K562 (cell line): Measurements from ENCODE around the gene NOSTRIN. TPM values are rescaled to one million over a fixed set of nuclear protein-coding genes. Genes with fewer than 3 reads are reported as not detected.
A peak's percentile ranks its signal among the peaks of the same experiment; 100 is the strongest.

Experiments
- ARNT ChIP-seq, 2 experiments: fragments of 450-650 bp; IDR thresholded peaks; 2 replicates each; pipeline ENCODE4 v1.6.1; 2016; ENCODE audit warnings: mild to moderate bottlenecking in 1 of 2
- ERF ChIP-seq: fragments of 450-650 bp; formaldehyde crosslinking; IDR thresholded peaks from 2 replicates; pipeline ENCODE4 v1.4.0; 2020; ENCODE audit warnings: mild to moderate bottlenecking, mixed read lengths
- KAT7 ChIP-seq: sonication (generic); formaldehyde crosslinking; IDR thresholded peaks from 2 replicates; pipeline ENCODE4 v1.8.0; 2022; ENCODE audit warnings: missing genetic modification reagents, mild to moderate bottlenecking, borderline replicate concordance
- LEF1 ChIP-seq: fragments of 450-650 bp; IDR thresholded peaks from 2 replicates; pipeline ENCODE4 v1.6.1; 2016; ENCODE audit warnings: mild to moderate bottlenecking
- NFYB ChIP-seq: IDR thresholded peaks from 2 replicates; pipeline ENCODE4 v1.6.1; 2011; ENCODE audit warnings: mild to moderate bottlenecking, moderate library complexity; ENCODE audit not compliant: insufficient read length; ENCODE audit errors: extremely low read depth
- PPARD ChIP-seq: fragments of 250-450 bp; sonication (Bioruptor Pico); IDR thresholded peaks from 2 replicates; pipeline ENCODE4 v1.8.0; 2022; ENCODE audit warnings: inconsistent platforms, mild to moderate bottlenecking, moderate library complexity
- RBM22 ChIP-seq: fragments of 200-400 bp; formaldehyde crosslinking; IDR thresholded peaks from 2 replicates; pipeline ENCODE4 v1.6.1; 2018; ENCODE audit warnings: low read length, low read depth; ENCODE audit not compliant: poor library complexity, severe bottlenecking
- RFX7 ChIP-seq: fragments of 250-450 bp; sonication (Bioruptor Pico); IDR thresholded peaks from 2 replicates; pipeline ENCODE4 v1.5.1; 2021; ENCODE audit warnings: mild to moderate bottlenecking
- SMARCE1 ChIP-seq: fragments of 450-650 bp; IDR thresholded peaks from 2 replicates; pipeline ENCODE4 v1.7.1; 2016; ENCODE audit warnings: mild to moderate bottlenecking
- SNIP1 ChIP-seq: fragments of 450-650 bp; IDR thresholded peaks from 2 replicates; pipeline ENCODE4 v1.7.1; 2017; ENCODE audit warnings: low read depth, mild to moderate bottlenecking
- TAF7 ChIP-seq: fragments of 450-650 bp; IDR thresholded peaks from 2 replicates; pipeline ENCODE4 v1.6.1; 2016; ENCODE audit warnings: missing genetic modification characterization, missing compliant biosample characterization
- TAL1 ChIP-seq: fragments of 450-650 bp; IDR thresholded peaks from 2 replicates; pipeline ENCODE4 v1.6.1; 2016; ENCODE audit warnings: mild to moderate bottlenecking
- TCF3 ChIP-seq: sonication (generic); formaldehyde crosslinking; IDR thresholded peaks from 2 replicates; pipeline ENCODE4 v1.4.0; 2020; ENCODE audit warnings: mild to moderate bottlenecking, missing genetic modification reagents
- ZBTB8A ChIP-seq: fragments of 450-650 bp; IDR thresholded peaks from 2 replicates; pipeline ENCODE4 v1.6.1; 2018; ENCODE audit warnings: mild to moderate bottlenecking, moderate library complexity; ENCODE audit not compliant: partially characterized antibody
- ZNF133 ChIP-seq: fragments of 250-450 bp; sonication (Bioruptor Pico); IDR thresholded peaks from 2 replicates; pipeline ENCODE4 v1.4.0; 2020; ENCODE audit warnings: mild to moderate bottlenecking
- ZNF23 ChIP-seq: fragments of 250-450 bp; sonication (Bioruptor Pico); IDR thresholded peaks from 2 replicates; pipeline ENCODE4 v1.4.0; 2020; ENCODE audit warnings: mild to moderate bottlenecking
- ZNF316 ChIP-seq: fragments of 450-650 bp; IDR thresholded peaks from 2 replicates; pipeline ENCODE4 v1.6.1; 2016
- ZNF408 ChIP-seq: fragments of 250-450 bp; sonication (Bioruptor Pico); IDR thresholded peaks from 2 replicates; pipeline ENCODE4 v1.4.0; 2020; ENCODE audit warnings: low read depth, mild to moderate bottlenecking, moderate library complexity
- polyA plus RNA-seq, 8 experiments: library from polyadenylated mRNA; depleted of rRNA in 4 of 8; stranded (reverse) in 5 of 8; unstranded in 3 of 8; fragments of >200 nt; fragmentation: Nextera tagmentation in 2 of 8; fragmentation: Illumina TruSeq in 1 of 8; extraction: Ambion mirVana in 2 of 8; extraction: Trizol in 1 of 8; gene quantifications; 2 replicates each; pipeline versions ENCODE4 v1.2.1 to v1.2.3, GENCODE V29; 2011 to 2014; ENCODE audit warnings: inconsistent platforms in 1 of 8, missing spikeins in 1 of 8
- total RNA-seq, 7 experiments: library from RNA; depleted of rRNA in 6 of 7; stranded (reverse); fragments of >200 nt in 6 of 7; fragmentation: Illumina TruSeq in 2 of 7; extraction: Trizol in 2 of 7; gene quantifications; 2 replicates each; pipeline versions ENCODE4 v1.2.1 to v1.2.3, GENCODE V29; 2011 to 2021; ENCODE audit warnings: low replicate concordance in 1 of 7
- TF ChIP-seq, protein P1 (sequence below): fragments of 450-650 bp; IDR thresholded peaks from 2 replicates; pipeline ENCODE4 v1.6.1; 2018; ENCODE audit not compliant: partially characterized antibody
- TF ChIP-seq, protein P2 (sequence below): fragments of 250-450 bp; sonication (Bioruptor Pico); IDR thresholded peaks from 2 replicates; pipeline ENCODE4 v1.6.1; 2021; ENCODE audit warnings: mild to moderate bottlenecking

NOSTRIN gene
- total and polyA plus RNA-seq, 9 of the 15 experiments (the other 6 are each of a cell fraction or from before 2014, with no cell fraction given): 26.7 to 82.9 (median 56.3) TPM

DNA sequence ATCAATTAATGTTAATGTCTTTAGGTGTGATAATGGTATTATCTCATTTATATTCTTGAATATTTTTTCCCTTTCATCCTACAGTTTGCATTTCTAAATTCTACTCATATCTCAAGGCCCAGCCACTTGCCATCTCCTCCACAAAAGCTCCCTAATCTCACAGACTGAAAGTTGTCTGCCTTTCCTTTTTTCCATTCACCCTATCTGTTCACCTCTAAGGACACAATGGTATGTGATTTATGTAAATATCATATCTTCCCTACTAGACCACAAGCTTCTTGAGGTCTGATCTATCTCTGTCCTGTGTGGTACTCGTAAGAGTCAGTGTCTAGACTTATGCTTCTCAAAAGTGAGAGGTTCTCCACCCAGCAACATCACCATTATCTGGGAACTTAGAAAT lies 91.7 kb downstream of the NOSTRIN start (continued):
- no peak for TF ChIP-seq ZNF316
- no peak for TF ChIP-seq RBM22
- TF ChIP-seq, protein P1, sequence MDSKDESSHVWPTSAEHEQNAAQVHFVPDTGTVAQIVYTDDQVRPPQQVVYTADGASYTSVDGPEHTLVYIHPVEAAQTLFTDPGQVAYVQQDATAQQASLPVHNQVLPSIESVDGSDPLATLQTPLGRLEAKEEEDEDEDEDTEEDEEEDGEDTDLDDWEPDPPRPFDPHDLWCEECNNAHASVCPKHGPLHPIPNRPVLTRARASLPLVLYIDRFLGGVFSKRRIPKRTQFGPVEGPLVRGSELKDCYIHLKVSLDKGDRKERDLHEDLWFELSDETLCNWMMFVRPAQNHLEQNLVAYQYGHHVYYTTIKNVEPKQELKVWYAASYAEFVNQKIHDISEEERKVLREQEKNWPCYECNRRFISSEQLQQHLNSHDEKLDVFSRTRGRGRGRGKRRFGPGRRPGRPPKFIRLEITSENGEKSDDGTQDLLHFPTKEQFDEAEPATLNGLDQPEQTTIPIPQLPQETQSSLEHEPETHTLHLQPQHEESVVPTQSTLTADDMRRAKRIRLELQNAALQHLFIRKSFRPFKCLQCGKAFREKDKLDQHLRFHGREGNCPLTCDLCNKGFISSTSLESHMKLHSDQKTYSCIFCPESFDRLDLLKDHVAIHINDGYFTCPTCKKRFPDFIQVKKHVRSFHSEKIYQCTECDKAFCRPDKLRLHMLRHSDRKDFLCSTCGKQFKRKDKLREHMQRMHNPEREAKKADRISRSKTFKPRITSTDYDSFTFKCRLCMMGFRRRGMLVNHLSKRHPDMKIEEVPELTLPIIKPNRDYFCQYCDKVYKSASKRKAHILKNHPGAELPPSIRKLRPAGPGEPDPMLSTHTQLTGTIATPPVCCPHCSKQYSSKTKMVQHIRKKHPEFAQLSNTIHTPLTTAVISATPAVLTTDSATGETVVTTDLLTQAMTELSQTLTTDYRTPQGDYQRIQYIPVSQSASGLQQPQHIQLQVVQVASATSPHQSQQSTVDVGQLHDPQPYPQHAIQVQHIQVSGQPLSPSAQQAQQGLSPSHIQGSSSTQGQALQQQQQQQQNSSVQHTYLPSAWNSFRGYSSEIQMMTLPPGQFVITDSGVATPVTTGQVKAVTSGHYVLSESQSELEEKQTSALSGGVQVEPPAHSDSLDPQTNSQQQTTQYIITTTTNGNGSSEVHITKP: no peak
- TF ChIP-seq RFX7: no peak
- no peak for TF ChIP-seq ZNF408 (CRISPR knock-in tag)
- peak; percentile 32; the same call in 1 of the 2 replicates for TF ChIP-seq TCF3 (CRISPR knock-in tag)
- no peak for TF ChIP-seq NFYB
- TF ChIP-seq TAL1: peak; percentile 28; the same call in 1 of the 2 replicates
- TF ChIP-seq SMARCE1: no peak
- no peak for TF ChIP-seq SNIP1
- TF ChIP-seq ARNT (IDR thresholded peaks at IDR 0.05): no peak
- no peak for TF ChIP-seq PPARD (CRISPR knock-in tag)
- no peak for TF ChIP-seq ZBTB8A
- TF ChIP-seq, protein P2, sequence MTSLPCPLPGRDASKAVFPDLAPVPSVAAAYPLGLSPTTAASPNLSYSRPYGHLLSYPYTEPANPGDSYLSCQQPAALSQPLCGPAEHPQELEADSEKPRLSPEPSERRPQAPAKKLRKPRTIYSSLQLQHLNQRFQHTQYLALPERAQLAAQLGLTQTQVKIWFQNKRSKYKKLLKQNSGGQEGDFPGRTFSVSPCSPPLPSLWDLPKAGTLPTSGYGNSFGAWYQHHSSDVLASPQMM (CRISPR knock-in tag): no peak
- TF ChIP-seq KAT7 (CRISPR knock-in tag): no peak
- TF ChIP-seq ERF (CRISPR knock-in tag): no peak
- no peak for TF ChIP-seq LEF1
- no peak for TF ChIP-seq ZNF23 (CRISPR knock-in tag)
- TF ChIP-seq TAF7 (tag): no peak
- no peak for TF ChIP-seq ZNF133 (CRISPR knock-in tag)
